Frontal cortex (tissue), 4 donors: Measurements from ENCODE around the gene ROCK2. TPM values are rescaled to one million over a fixed set of nuclear protein-coding genes. Genes with fewer than 3 reads are reported as not detected.

Experiments used
- DNase-seq, 2 donors: peaks; one replicate each; pipeline ENCODE4 v3.0.0; 2012; ENCODE audit warnings: low spot score in 2 of 2
- FAIRE-seq: peaks from 2 replicates; lab custom pipeline; 2012; peaks lifted over from hg19 to GRCh38; lab: Jason Lieb, UNC
- small RNA-seq: library from RNA; depleted of rRNA; stranded (forward); fragments of <200 nt; gene quantifications from one replicate; pipeline ENCODE3, GENCODE V24; 2014
- total RNA-seq: library from RNA; depleted of rRNA; stranded (reverse); fragments of >200 nt; gene quantifications from one replicate; pipeline ENCODE4 v1.2.3, GENCODE V29; 2014
- donor health status: control.
- donor health status: control.
- donor health status: control.

The ROCK2 gene
- total RNA-seq, 1 donor from 2014 or later = 50.5 TPM

- no peak for FAIRE-seq
Measured at GRCh38 chr2:11142987-11143386, 201.4 kb downstream of the ROCK2 start.

GRCh38 chr2:11142330-11142729, 202.1 kb downstream of the ROCK2 start:
- DNase-seq = no peak
- FAIRE-seq = no peak

More at GRCh38 chr2:11142987-11143386, 201.4 kb downstream of the ROCK2 start:
- no peak for DNase-seq

GRCh38 chr2:11141319-11141718, 203.1 kb downstream of the ROCK2 start:
- no peak for FAIRE-seq

GRCh38 chr2:11140492-11140891, 203.9 kb downstream of the ROCK2 start:
- DNase-seq = no peak
- FAIRE-seq = no peak

More at GRCh38 chr2:11141319-11141718, 203.1 kb downstream of the ROCK2 start:
- no peak for DNase-seq

- FAIRE-seq (no peak), DNase-seq (no peak)
Measured at GRCh38 chr2:11134349-11134748, 210.1 kb downstream of the ROCK2 start.

- DNase-seq (no peak), FAIRE-seq (no peak)
Measured at GRCh38 chr2:11133936-11134320, 210.5 kb downstream of the ROCK2 start.

GRCh38 chr2:11133238-11133935, 211.0 kb downstream of the ROCK2 start:
- FAIRE-seq (no peak), DNase-seq (no peak)

- no peak for FAIRE-seq
- no peak for DNase-seq
Measured at GRCh38 chr2:11132036-11132671, 212.3 kb downstream of the ROCK2 start.

GRCh38 chr2:11131166-11131920, 213.1 kb downstream of the ROCK2 start:
- FAIRE-seq (no peak), DNase-seq (no peak)

Small RNA genes lying within 50 kb of the gene (small RNA-seq; reads per million reads assigned to genes)
- gene RNU6-1081P = not detected

Other genes starting within 250 kb of the ROCK2 start
- gene SLC66A3, start 189.2 kb downstream of the ROCK2 start, total RNA-seq = 7.3 TPM
- 12.2 TPM for gene E2F6, start 121.5 kb upstream of the ROCK2 start, total RNA-seq
- 3.7 TPM for gene GREB1, start 189.4 kb upstream of the ROCK2 start, total RNA-seq